K562 (cell line): Measurements from ENCODE around the gene LSR. TPM values are rescaled to one million over a fixed set of nuclear protein-coding genes. Genes with fewer than 3 reads are reported as not detected.

ENCODE experiments used
- ATF7 ChIP-seq: fragments of 450-650 bp; IDR thresholded peaks from 2 replicates; pipeline ENCODE4 v1.7.1; 2014; ENCODE audit warnings: mild to moderate bottlenecking, moderate library complexity
- FOSL1 ChIP-seq: fragments of 200-800 bp; sonication (Bioruptor generic); conservative IDR thresholded peaks from 2 replicates; pipeline ENCODE4 v1.6.1; 2016; ENCODE audit warnings: missing genetic modification characterization, missing compliant biosample characterization
- KLF10 ChIP-seq: fragments of 250-450 bp; sonication (Bioruptor Pico); IDR thresholded peaks from 2 replicates; pipeline ENCODE4 v1.6.1; 2021; ENCODE audit warnings: matching md5 sums
- NELFE ChIP-seq: IDR thresholded peaks from 2 replicates; pipeline ENCODE4 v1.6.1; 2011; ENCODE audit warnings: mild to moderate bottlenecking; ENCODE audit not compliant: insufficient read depth, insufficient read length
- NFE2L1 ChIP-seq: fragments of 450-650 bp; IDR thresholded peaks from 2 replicates; pipeline ENCODE4 v1.6.1; 2016; ENCODE audit warnings: missing genetic modification characterization, low read depth, mild to moderate bottlenecking, missing compliant biosample characterization, moderate library complexity, borderline replicate concordance
- NONO ChIP-seq, 2 experiments: fragments of 200-400 bp in 1 of 2; fragments of 450-650 bp in 1 of 2; formaldehyde crosslinking in 1 of 2; IDR thresholded peaks; 2 replicates each; pipeline ENCODE4 v1.6.1; 2017; ENCODE audit warnings: low read depth in 2 of 2, mild to moderate bottlenecking in 2 of 2, moderate library complexity in 2 of 2, low read length in 1 of 2
- NRF1 ChIP-seq, 2 experiments: fragments of 450-650 bp; IDR thresholded peaks in 1 of 2; conservative IDR thresholded peaks in 1 of 2; 2 replicates each; pipeline ENCODE4 v1.6.1; 2014; ENCODE audit warnings: mild to moderate bottlenecking in 2 of 2
- SMAD4 ChIP-seq: fragments of 250-450 bp; sonication (Bioruptor Pico); conservative IDR thresholded peaks from 2 replicates; pipeline ENCODE4 v1.8.0; 2021; ENCODE audit warnings: inconsistent platforms, mild to moderate bottlenecking, moderate library complexity
- STAT5B ChIP-seq: fragments of 250-450 bp; sonication (Bioruptor Pico); IDR thresholded peaks from 2 replicates; pipeline ENCODE4 v1.8.0; 2021; ENCODE audit warnings: mild to moderate bottlenecking, inconsistent platforms
- ZC3H4 ChIP-seq: sonication (generic); formaldehyde crosslinking; IDR thresholded peaks from 2 replicates; pipeline ENCODE4 v1.9.0; 2021; ENCODE audit warnings: missing genetic modification reagents, borderline replicate concordance
- ZNF280B ChIP-seq: fragments of 250-450 bp; sonication (Bioruptor Pico); IDR thresholded peaks from 2 replicates; pipeline ENCODE4 v1.5.1; 2021; ENCODE audit warnings: mild to moderate bottlenecking
- ZNF707 ChIP-seq: fragments of 250-450 bp; sonication (Bioruptor Pico); conservative IDR thresholded peaks from 2 replicates; pipeline ENCODE4 v1.8.0; 2022; ENCODE audit warnings: inconsistent platforms, mild to moderate bottlenecking, moderate library complexity
- polyA plus RNA-seq, 8 experiments: library from polyadenylated mRNA; depleted of rRNA in 4 of 8; stranded (reverse) in 5 of 8; unstranded in 3 of 8; fragments of >200 nt; fragmentation: Nextera tagmentation in 2 of 8; fragmentation: Illumina TruSeq in 1 of 8; extraction: Ambion mirVana in 2 of 8; extraction: Trizol in 1 of 8; gene quantifications; 2 replicates each; pipeline versions ENCODE4 v1.2.1 to v1.2.3, GENCODE V29; 2011 to 2014; ENCODE audit warnings: inconsistent platforms in 1 of 8, missing spikeins in 1 of 8
- total RNA-seq, 7 experiments: library from RNA; depleted of rRNA in 6 of 7; stranded (reverse); fragments of >200 nt in 6 of 7; fragmentation: Illumina TruSeq in 2 of 7; extraction: Trizol in 2 of 7; gene quantifications; 2 replicates each; pipeline versions ENCODE4 v1.2.1 to v1.2.3, GENCODE V29; 2011 to 2021; ENCODE audit warnings: low replicate concordance in 1 of 7

LSR gene
- total and polyA plus RNA-seq, 9 of the 15 experiments (the other 6 are each of a cell fraction or from before 2014, with no cell fraction given) = 0.44 to 87.9 (median 28.0) TPM

- TF ChIP-seq ZNF280B (CRISPR knock-in tag) = no peak
- TF ChIP-seq ZC3H4 (CRISPR knock-in tag) = no peak
- no peak for TF ChIP-seq NONO (IDR thresholded peaks at IDR 0.05; ENCODE audit: low read depth in 2 of 2, low read length in 1 of 2)
- no peak for TF ChIP-seq STAT5B (CRISPR knock-in tag)
- no peak for TF ChIP-seq NRF1 (conservative IDR thresholded peaks at IDR 0.05 in 1 of 2, IDR thresholded peaks at IDR 0.05 in 1 of 2)
- TF ChIP-seq NFE2L1 (tag) = no peak
- no peak for TF ChIP-seq SMAD4
- no peak for TF ChIP-seq KLF10 (CRISPR knock-in tag)
- no peak for TF ChIP-seq NELFE
- TF ChIP-seq ZNF707 (CRISPR knock-in tag) = no peak
- no peak for TF ChIP-seq FOSL1 (tag)
- TF ChIP-seq ATF7 = no peak
Observed at GRCh38 chr19:35274323-35274722, 25.5 kb downstream of the LSR start (continued).
